HFFc6 (cell line): ENCODE data around the gene ZNF101. TPM values are rescaled to one million over a fixed set of nuclear protein-coding genes. Genes with fewer than 3 reads are reported as not detected.

ENCODE experiments used
- DNase-seq: peaks from one replicate; pipeline ENCODE4 v3.0.0-alpha.2; 2018
- H3K27ac Mint-ChIP-seq: 2 replicates; pipeline ENCODE4 v1.8.0; 2020; ENCODE audit warnings: mild to moderate bottlenecking, mixed read lengths
- H3K27me3 Mint-ChIP-seq: 2 replicates; pipeline ENCODE4 v1.8.0; 2021; ENCODE audit warnings: mild to moderate bottlenecking, moderate library complexity, mixed read lengths; ENCODE audit not compliant: insufficient read depth
- H3K36me3 Mint-ChIP-seq: 2 replicates; pipeline ENCODE4 v1.8.0; 2021; ENCODE audit warnings: low read depth, mixed read lengths
- H3K4me1 Mint-ChIP-seq: 2 replicates; pipeline ENCODE4 v1.8.0; 2020; ENCODE audit warnings: low read depth, mixed read lengths
- H3K4me3 Mint-ChIP-seq: 2 replicates; pipeline ENCODE4 v1.8.0; 2020; ENCODE audit warnings: mild to moderate bottlenecking, moderate library complexity, mixed read lengths
- H3K9me3 Mint-ChIP-seq: 2 replicates; pipeline ENCODE4 v1.8.0; 2020; ENCODE audit warnings: mild to moderate bottlenecking, mixed read lengths
- CTCF ChIP-seq: fragments of 200-600 bp; sonication (generic); IDR thresholded peaks from 2 replicates; pipeline ENCODE4 v1.5.0; 2021; ENCODE audit warnings: antibody characterized with exemption, mild to moderate bottlenecking
- total RNA-seq, 6 experiments: library from RNA; stranded (reverse); fragmentation: NEBNext Ultra II Directional; extraction: Animal tissue kit (Norgen Biotek cat#: 25700); gene quantifications; 2 replicates in 1 of 6; 3 replicates in 5 of 6; pipeline ENCODE4 v1.2.3, GENCODE V29; 2021

Gene ZNF101
- total RNA-seq, 6 experiments from 2014 or later: 6.8 to 8.5 (median 7.2) TPM

DNA sequence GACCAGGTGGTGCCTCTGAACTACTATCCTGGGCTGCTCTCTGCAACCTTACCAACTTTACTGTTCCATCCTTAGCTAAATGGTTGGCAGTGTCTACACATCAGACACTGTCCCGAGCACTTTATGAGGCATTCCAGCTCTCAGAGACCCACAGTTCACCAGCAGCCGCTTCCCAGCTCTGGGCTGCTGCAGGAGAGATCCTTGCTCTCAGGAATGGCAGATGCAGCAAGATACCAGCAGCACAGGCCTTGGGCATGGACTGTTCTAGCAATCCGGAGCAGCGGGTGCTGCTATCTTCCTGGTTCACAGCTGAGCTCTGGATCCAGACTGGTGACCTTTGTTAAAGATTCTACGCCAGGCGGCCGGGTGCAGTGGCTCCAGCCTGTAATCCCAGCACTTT is 37.3 kb upstream of the ZNF101 start:
- Mint-ChIP-seq H3K27me3 (peaks cover 8% of the 10 kb centered on the region), H3K27ac (no peak overlapping the region)

GRCh38 chr19:19632661-19633060 is 36.0 kb upstream of the ZNF101 start:
- peaks cover 25% of the 10 kb centered on the region for H3K36me3 Mint-ChIP-seq
- peaks cover 1% of the 10 kb centered on the region for H3K4me1 Mint-ChIP-seq
- H3K4me3 Mint-ChIP-seq: no peak overlapping the region
- no peak for TF ChIP-seq CTCF
- H3K9me3 Mint-ChIP-seq: no peaks in the 10 kb centered on the region
- peaks cover 3% of the 10 kb centered on the region for H3K27me3 Mint-ChIP-seq
- no peak for DNase-seq
- H3K27ac Mint-ChIP-seq: no peak overlapping the region

More for the DNA sequence above, 37.3 kb upstream of the ZNF101 start:
- H3K9me3 Mint-ChIP-seq: no peaks in the 10 kb centered on the region
- peaks cover 6% of the 10 kb centered on the region for H3K4me1 Mint-ChIP-seq
- no peak overlapping the region for H3K4me3 Mint-ChIP-seq
- no peak for TF ChIP-seq CTCF
- DNase-seq: no peak
- H3K36me3 Mint-ChIP-seq: peaks cover 25% of the 10 kb centered on the region

DNA sequence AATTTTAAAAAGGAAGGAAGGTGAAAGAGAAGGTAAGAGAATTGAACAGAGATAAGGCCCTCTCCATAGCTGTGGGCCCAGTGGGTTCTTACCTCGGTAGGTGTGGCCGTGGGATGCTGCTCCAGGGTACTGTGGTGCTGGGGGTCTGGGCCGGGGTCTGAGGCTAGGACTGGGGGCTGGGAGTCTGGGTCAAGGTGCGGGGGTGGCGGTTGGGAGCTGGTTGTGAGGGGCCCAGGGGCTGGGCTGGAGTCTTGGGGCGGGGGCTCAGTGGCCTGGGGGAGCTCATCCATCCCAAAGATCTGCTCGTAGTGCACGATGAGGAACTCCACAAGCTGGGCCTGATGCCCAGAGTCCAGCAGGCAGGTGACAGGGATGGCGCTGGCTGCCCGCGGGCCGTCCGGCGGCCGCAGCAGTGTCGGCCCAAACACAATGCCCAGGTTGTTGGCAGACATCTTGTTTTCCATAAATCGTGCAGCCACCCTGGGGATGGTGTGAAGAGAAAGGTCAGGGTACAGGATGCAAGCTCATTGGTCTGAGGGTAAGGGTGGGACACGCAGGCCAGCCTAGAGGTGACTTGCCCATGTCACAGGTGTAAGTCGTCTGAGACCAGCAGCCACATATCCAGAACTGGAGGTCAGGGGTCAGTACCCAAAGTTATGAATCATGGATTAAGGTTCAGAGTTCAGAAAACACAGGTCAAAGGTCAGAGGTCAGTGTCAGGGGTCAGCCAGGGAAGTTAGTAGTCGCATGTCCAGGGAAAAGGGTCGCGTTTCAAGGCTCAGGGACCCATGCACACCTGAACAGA is 34.7 kb upstream of the ZNF101 start:
- peaks cover 30% of the 10 kb centered on the region for H3K36me3 Mint-ChIP-seq
- no peak overlapping the region for H3K27ac Mint-ChIP-seq
- H3K4me3 Mint-ChIP-seq: no peak overlapping the region
- H3K4me1 Mint-ChIP-seq: no peaks in the 10 kb centered on the region
- DNase-seq: no peak
- H3K27me3 Mint-ChIP-seq: no peaks in the 10 kb centered on the region
- no peaks in the 10 kb centered on the region for H3K9me3 Mint-ChIP-seq
- no peak for TF ChIP-seq CTCF

- no peaks in the 10 kb centered on the region for H3K4me1 Mint-ChIP-seq
- no peak for DNase-seq
- peaks cover 30% of the 10 kb centered on the region for H3K36me3 Mint-ChIP-seq
- H3K27ac Mint-ChIP-seq: no peak overlapping the region
- H3K4me3 Mint-ChIP-seq: no peak overlapping the region
- H3K27me3 Mint-ChIP-seq: no peaks in the 10 kb centered on the region
- no peaks in the 10 kb centered on the region for H3K9me3 Mint-ChIP-seq
- no peak for TF ChIP-seq CTCF
Measured at GRCh38 chr19:19634516-19635312, 33.9 kb upstream of the ZNF101 start.

- no peak overlapping the region for H3K4me3 Mint-ChIP-seq
- no peaks in the 10 kb centered on the region for H3K9me3 Mint-ChIP-seq
- H3K27me3 Mint-ChIP-seq: no peaks in the 10 kb centered on the region
- H3K27ac Mint-ChIP-seq: no peak overlapping the region
- peaks cover 30% of the 10 kb centered on the region for H3K36me3 Mint-ChIP-seq
- no peak for DNase-seq
- TF ChIP-seq CTCF: no peak
- H3K4me1 Mint-ChIP-seq: no peaks in the 10 kb centered on the region
Measured at GRCh38 chr19:19635313-19635702, 33.3 kb upstream of the ZNF101 start.
